Testis (tissue), 3 donors: Measurements from ENCODE around the gene RHBDL2. TPM values are rescaled to one million over a fixed set of nuclear protein-coding genes. Genes with fewer than 3 reads are reported as not detected.

Experiments
- DNase-seq: peaks from one replicate; pipeline ENCODE4 v3.0.0-alpha.2; 2019
- H3K27ac ChIP-seq, 2 donors: fragments of 200-600 bp; sonication (generic); one replicate each; pipeline ENCODE4 v1.5.1; 2019
- H3K27me3 ChIP-seq: fragments of 200-600 bp; sonication (generic); one replicate; pipeline ENCODE4 v1.5.1; 2019
- H3K36me3 ChIP-seq: fragments of 200-600 bp; sonication (generic); one replicate; pipeline ENCODE4 v1.5.1; 2017; ENCODE audit warnings: low read depth; ENCODE audit errors: missing control alignments
- H3K4me1 ChIP-seq: fragments of 200-600 bp; sonication (generic); one replicate; pipeline ENCODE4 v1.5.1; 2019
- H3K4me3 ChIP-seq, 2 donors: fragments of 200-600 bp; sonication (generic); one replicate each; pipeline ENCODE4 v1.5.1; 2017 to 2019
- H3K9me3 ChIP-seq: fragments of 200-600 bp; sonication (generic); one replicate; pipeline ENCODE4 v1.5.1; 2017
- CTCF ChIP-seq, 3 experiments: fragments of 450-650 bp in 2 of 3; fragments of 200-600 bp in 1 of 3; sonication (generic) in 1 of 3; IDR thresholded peaks; one replicate each; pipeline ENCODE4 v1.5.1; 2016 to 2019; ENCODE audit warnings: antibody characterized with exemption in 3 of 3, mild to moderate bottlenecking in 2 of 3, moderate library complexity in 1 of 3
- POLR2A ChIP-seq: fragments of 450-650 bp; IDR thresholded peaks from one replicate; pipeline ENCODE4 v1.6.1; 2017; ENCODE audit warnings: antibody characterized with exemption, mild to moderate bottlenecking, moderate library complexity
- WGBS, 2 donors: methylation state at CpG; one replicate each; pipeline ENCODE4 v1.1.5; 2018; 5-methylcytosine and 5-hydroxymethylcytosine counted together
- intact Hi-C: fragments of 100-400 bp; cut with DNase I; formaldehyde crosslinking; loops from one replicate; pipeline ENCODE4 v1.15.1; 2023; ENCODE audit warnings: low total_unique reads
- polyA plus RNA-seq: library from polyadenylated mRNA; stranded (reverse); fragments of 350-450 nt; fragmentation: Illumina TruSeq; extraction: RNeasy Lipid Tissue Mini Kit (QIAGEN cat#74804); gene quantifications from one replicate; pipeline ENCODE4 v1.2.3, GENCODE V29; 2014; ENCODE audit warnings: low read depth, low replicate concordance; ENCODE audit not compliant: insufficient read depth
- total RNA-seq, 2 donors: library from RNA; depleted of rRNA; stranded (reverse); fragments of >200 nt; gene quantifications; one replicate each; pipeline ENCODE4 v1.2.3, GENCODE V29; 2016

Gene RHBDL2
- total and polyA plus RNA-seq, 3 donors from 2014 or later: 10.8 to 16.5 (median 15.1) TPM

GRCh38 chr1:38870996-38871395 lies 70.6 kb downstream of the RHBDL2 start:
- intact Hi-C loops: no loop called here
- Histone ChIP-seq H3K27me3 (no peaks in the 10 kb centered on the region), H3K27ac (no peak overlapping the region), H3K9me3 (no peaks in the 10 kb centered on the region), H3K36me3 (no peaks in the 10 kb centered on the region), H3K4me3 (no peak overlapping the region), H3K4me1 (peaks cover 5% of the 10 kb centered on the region)
- 90 to 96% methylated on average over 8 of the region's 8 CpGs for WGBS, 2 donors
- DNase-seq: no peak
- TF ChIP-seq CTCF (IDR thresholded peaks at IDR 0.05) (no peak), POLR2A (no peak)

- Histone ChIP-seq H3K9me3 (no peaks in the 10 kb centered on the region), H3K36me3 (no peaks in the 10 kb centered on the region), H3K27ac (no peak overlapping the region), H3K4me1 (no peaks in the 10 kb centered on the region), H3K27me3 (no peaks in the 10 kb centered on the region), H3K4me3 (no peak overlapping the region)
- intact Hi-C loops: no loop called here
- TF ChIP-seq CTCF (IDR thresholded peaks at IDR 0.05) (no peak), POLR2A (no peak)
- no peak for DNase-seq
- WGBS, 2 donors: 94% methylated on average over 8 of the region's 8 CpGs
Observed at GRCh38 chr1:38867208-38867607, 74.4 kb downstream of the RHBDL2 start.

GRCh38 chr1:38865112-38865715 lies 76.4 kb downstream of the RHBDL2 start:
- DNase-seq: no peak
- TF ChIP-seq CTCF (IDR thresholded peaks at IDR 0.05) (no peak), POLR2A (no peak)
- H3K4me1 ChIP-seq: peaks cover 6% of the 10 kb centered on the region
- intact Hi-C loops: no loop called here
- H3K4me3 ChIP-seq: no peak overlapping the region
- H3K27me3 ChIP-seq: no peaks in the 10 kb centered on the region
- H3K9me3 ChIP-seq: no peaks in the 10 kb centered on the region
- WGBS, 2 donors: 84 to 90% methylated on average over 4 of the region's 4 CpGs
- H3K36me3 ChIP-seq: no peaks in the 10 kb centered on the region
- H3K27ac ChIP-seq: no peak overlapping the region

- peaks cover 15% of the 10 kb centered on the region for H3K4me1 ChIP-seq
- no peak for DNase-seq
Observed at GRCh38 chr1:38860454-38860795, 81.2 kb downstream of the RHBDL2 start.

More at GRCh38 chr1:38860454-38860795, 81.2 kb downstream of the RHBDL2 start:
- 2 to 3% methylated on average over 6 of the region's 6 CpGs for WGBS, 2 donors
- intact Hi-C loops: no loop called here
- Histone ChIP-seq H3K4me3 (peak overlapping the region; percentile 92 to 98), H3K27ac (peak overlapping the region; percentile 73 to 92), H3K9me3 (no peaks in the 10 kb centered on the region), H3K27me3 (no peaks in the 10 kb centered on the region), H3K36me3 (no peaks in the 10 kb centered on the region)
- no peak for TF ChIP-seq POLR2A
- no peak for TF ChIP-seq CTCF (IDR thresholded peaks at IDR 0.05)
